CD4-positive, alpha-beta T cell (primary cell): ENCODE results near the gene KCNAB1. TPM values are rescaled to one million over a fixed set of nuclear protein-coding genes. Genes with fewer than 3 reads are reported as not detected.

Source experiments
- ATAC-seq: fragments of 200-7000 bp; cut with Tn5 transposase; one replicate; pipeline ENCODE4 v1.10.0; 2022; ENCODE audit warnings: mild to moderate bottlenecking; ENCODE audit not compliant: poor library complexity
- CTCF ChIA-PET: fragments of 350-600 bp; sonication (Branson Sonifier 250); formaldehyde crosslinking; loops from one replicate; lab custom pipeline; 2021; ENCODE audit warnings: antibody characterized with exemption, inconsistent platforms; lab: Charles Lee
- POLR2A ChIA-PET: fragments of 350-600 bp; sonication (Branson Sonifier 250); formaldehyde crosslinking; loops from one replicate; lab custom pipeline; 2021; ENCODE audit warnings: antibody characterized with exemption, inconsistent platforms; lab: Charles Lee
- DNase-seq, 14 experiments: peaks; one replicate each; pipeline ENCODE4 v3.0.0-alpha.2; 2013 to 2020; ENCODE audit warnings: mixed read lengths in 2 of 14
- H3K27ac ChIP-seq, 2 donors: one replicate each; pipeline versions ENCODE4 v1.5.1 to v1.7.0; 2013; ENCODE audit warnings: low read length in 2 of 2, low read depth in 1 of 2, mild to moderate bottlenecking in 1 of 2
- H3K27me3 ChIP-seq, 2 experiments: 1 replicate in 1 of 2; 2 replicates in 1 of 2; pipeline versions ENCODE4 v1.6.1 to v1.7.0; 2013; ENCODE audit warnings: low read length in 2 of 2, control low read depth in 1 of 2, mild to moderate bottlenecking in 1 of 2, moderate library complexity in 1 of 2; ENCODE audit not compliant: insufficient read depth in 2 of 2, control insufficient read depth in 1 of 2
- H3K36me3 ChIP-seq: one replicate; pipeline ENCODE4 v1.6.1; 2013; ENCODE audit warnings: low read length, control low read depth; ENCODE audit not compliant: insufficient read depth
- H3K4me1 ChIP-seq: one replicate; pipeline ENCODE4 v1.6.1; 2013; ENCODE audit warnings: low read length, control low read depth; ENCODE audit not compliant: insufficient read depth
- H3K4me3 ChIP-seq: one replicate; pipeline ENCODE4 v1.5.1; 2013; ENCODE audit warnings: mild to moderate bottlenecking, low read length, moderate library complexity
- H3K9me3 ChIP-seq, 2 experiments: 1 replicate in 1 of 2; 2 replicates in 1 of 2; pipeline versions ENCODE4 v1.6.1 to v1.7.0; 2013; ENCODE audit warnings: low read length in 2 of 2, mild to moderate bottlenecking in 2 of 2, control low read depth in 1 of 2, moderate library complexity in 1 of 2; ENCODE audit not compliant: control insufficient read depth in 1 of 2, insufficient read depth in 1 of 2
- H3K27ac Mint-ChIP-seq: one replicate; pipeline ENCODE4 v1.8.0; 2020; ENCODE audit warnings: mixed read lengths
- H3K27me3 Mint-ChIP-seq: one replicate; pipeline ENCODE4 v1.8.0; 2021; ENCODE audit warnings: mixed read lengths
- H3K36me3 Mint-ChIP-seq: one replicate; pipeline ENCODE4 v1.8.0; 2021; ENCODE audit warnings: low read depth, mixed read lengths
- H3K4me1 Mint-ChIP-seq: one replicate; pipeline ENCODE4 v1.8.0; 2021; ENCODE audit warnings: low read depth, mixed read lengths
- H3K4me3 Mint-ChIP-seq: one replicate; pipeline ENCODE4 v1.8.0; 2020; ENCODE audit warnings: mild to moderate bottlenecking, mixed read lengths
- H3K9me3 Mint-ChIP-seq: one replicate; pipeline ENCODE4 v1.8.0; 2020; ENCODE audit warnings: mixed read lengths
- CTCF ChIP-seq: fragments of 200-600 bp; IDR thresholded peaks from one replicate; pipeline ENCODE4 v1.8.0; 2022; ENCODE audit warnings: antibody characterized with exemption, mild to moderate bottlenecking
- intact Hi-C, 2 experiments: fragments of 100-400 bp; cut with DNase I in 1 of 2; cut with micrococcal nuclease in 1 of 2; formaldehyde crosslinking; loops; one replicate each; pipeline versions ENCODE4 v1.15.1 to v1.9.0; 2023 to 2025; cut with DNase I, micrococcal nuclease
- total RNA-seq, 174 experiments: library from RNA in 2 of 174; stranded (reverse) in 2 of 174; gene quantifications; one replicate each; pipeline ENCODE4 v1.2.3 and lab custom pipeline; 2021 to 2026

Gene KCNAB1
- total RNA-seq, 2 experiments from 2014 or later: 0.14 TPM; not detected in 1

- Mint-ChIP-seq H3K4me3 (no peak overlapping the region), H3K36me3 (no peaks in the 10 kb centered on the region), H3K9me3 (no peaks in the 10 kb centered on the region), H3K4me1 (no peaks in the 10 kb centered on the region), H3K27ac (no peak overlapping the region), H3K27me3 (peaks cover 21% of the 10 kb centered on the region)
- ATAC-seq (no peak), DNase-seq (no peak)
- no peaks in the 10 kb centered on the region for H3K27me3 ChIP-seq
- TF ChIP-seq CTCF: no peak
- ChIA-PET CTCF (no interaction called here), POLR2A (no interaction called here)
- intact Hi-C loops: loop anchor here in 1 of 2 experiments (10.0 kb wide), 1 partner anchor 469 kb away; no protein-coding TSS in a partner anchor
- no peak overlapping the region for H3K4me3 ChIP-seq
- no peak overlapping the region for H3K27ac ChIP-seq
- H3K9me3 ChIP-seq: no peaks in the 10 kb centered on the region
- no peaks in the 10 kb centered on the region for H3K4me1 ChIP-seq
- no peaks in the 10 kb centered on the region for H3K36me3 ChIP-seq
These were observed 393.2 kb downstream of the KCNAB1 start for GRCh38 chr3:156513619-156514018.

DNA sequence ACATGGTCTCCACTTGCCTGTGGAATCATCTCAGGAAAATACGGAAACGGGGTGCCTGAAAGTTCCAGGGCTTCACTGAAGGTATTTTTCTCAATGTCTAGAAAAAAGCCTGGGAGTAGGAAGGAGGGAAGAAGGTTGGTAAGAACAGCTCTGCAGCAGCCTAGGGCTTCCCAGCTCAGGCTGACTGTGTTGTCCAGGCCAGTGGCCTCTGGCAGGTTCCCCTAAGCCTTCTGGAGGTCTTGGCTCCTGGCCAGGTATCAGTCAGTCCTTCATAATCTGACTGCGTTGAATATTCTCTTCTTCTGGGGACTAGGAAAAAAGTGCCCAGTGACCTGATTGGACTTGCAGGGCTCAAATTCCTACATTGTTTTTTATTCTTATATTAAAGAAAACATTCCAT lies 395.9 kb downstream of the KCNAB1 start:
- Histone ChIP-seq H3K9me3 (no peaks in the 10 kb centered on the region), H3K27ac (no peak overlapping the region), H3K4me1 (no peaks in the 10 kb centered on the region), H3K27me3 (peaks cover 0 to 7% of the 10 kb centered on the region in 2 experiments), H3K4me3 (no peak overlapping the region), H3K36me3 (no peaks in the 10 kb centered on the region)
- H3K4me1 Mint-ChIP-seq: no peaks in the 10 kb centered on the region
- ATAC-seq (no peak), DNase-seq (no peak)
- no peaks in the 10 kb centered on the region for H3K36me3 Mint-ChIP-seq
- no peaks in the 10 kb centered on the region for H3K9me3 Mint-ChIP-seq
- CTCF ChIA-PET: no interaction called here
- peaks cover 32% of the 10 kb centered on the region for H3K27me3 Mint-ChIP-seq
- POLR2A ChIA-PET: no interaction called here
- H3K4me3 Mint-ChIP-seq: no peak overlapping the region
- intact Hi-C loops: loop anchor here in 1 of 2 experiments (10.0 kb wide), 1 partner anchor 471 kb away; no protein-coding TSS in a partner anchor
- no peak for TF ChIP-seq CTCF
- H3K27ac Mint-ChIP-seq: no peak overlapping the region

- Histone ChIP-seq H3K27me3 (peaks cover 0 to 7% of the 10 kb centered on the region in 2 experiments), H3K27ac (no peak overlapping the region), H3K36me3 (no peaks in the 10 kb centered on the region), H3K9me3 (no peaks in the 10 kb centered on the region), H3K4me3 (no peak overlapping the region), H3K4me1 (no peaks in the 10 kb centered on the region)
- Mint-ChIP-seq H3K9me3 (no peaks in the 10 kb centered on the region), H3K4me1 (no peaks in the 10 kb centered on the region), H3K36me3 (no peaks in the 10 kb centered on the region), H3K27me3 (peaks cover 29% of the 10 kb centered on the region), H3K27ac (no peak overlapping the region), H3K4me3 (no peak overlapping the region)
- CTCF ChIA-PET: no interaction called here
- DNase-seq: no peak
- intact Hi-C loops: loop anchor here in 1 of 2 experiments (10.0 kb wide), 1 partner anchor 472 kb away; no protein-coding TSS in a partner anchor
- ATAC-seq: no peak
- POLR2A ChIA-PET: interaction anchor here (0.9 kb wide), 1 partner anchor 27 kb away, joined by 3 read pairs; no protein-coding TSS in a partner anchor
- no peak for TF ChIP-seq CTCF
These were observed 396.6 kb downstream of the KCNAB1 start for GRCh38 chr3:156516961-156517360.
